GM18502 (cell line): ENCODE measurements around the gene EDIL3.

Experiments
- ATAC-seq: cut with Tn5 transposase; IDR thresholded peaks from one replicate; pipeline ENCODE4 v1.9.1; 2021; ENCODE audit warnings: mild to moderate bottlenecking; ENCODE audit not compliant: unreplicated experiment, poor library complexity

The EDIL3 gene, protein sequence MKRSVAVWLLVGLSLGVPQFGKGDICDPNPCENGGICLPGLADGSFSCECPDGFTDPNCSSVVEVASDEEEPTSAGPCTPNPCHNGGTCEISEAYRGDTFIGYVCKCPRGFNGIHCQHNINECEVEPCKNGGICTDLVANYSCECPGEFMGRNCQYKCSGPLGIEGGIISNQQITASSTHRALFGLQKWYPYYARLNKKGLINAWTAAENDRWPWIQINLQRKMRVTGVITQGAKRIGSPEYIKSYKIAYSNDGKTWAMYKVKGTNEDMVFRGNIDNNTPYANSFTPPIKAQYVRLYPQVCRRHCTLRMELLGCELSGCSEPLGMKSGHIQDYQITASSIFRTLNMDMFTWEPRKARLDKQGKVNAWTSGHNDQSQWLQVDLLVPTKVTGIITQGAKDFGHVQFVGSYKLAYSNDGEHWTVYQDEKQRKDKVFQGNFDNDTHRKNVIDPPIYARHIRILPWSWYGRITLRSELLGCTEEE

GRCh38 chr5:84384604-84385575 lies at the start of gene EDIL3:
EDIL3 (minus strand) TSS chr5:84384880; CDS start chr5:84384374, 506 bp downstream.
- no peak for ATAC-seq

DNA sequence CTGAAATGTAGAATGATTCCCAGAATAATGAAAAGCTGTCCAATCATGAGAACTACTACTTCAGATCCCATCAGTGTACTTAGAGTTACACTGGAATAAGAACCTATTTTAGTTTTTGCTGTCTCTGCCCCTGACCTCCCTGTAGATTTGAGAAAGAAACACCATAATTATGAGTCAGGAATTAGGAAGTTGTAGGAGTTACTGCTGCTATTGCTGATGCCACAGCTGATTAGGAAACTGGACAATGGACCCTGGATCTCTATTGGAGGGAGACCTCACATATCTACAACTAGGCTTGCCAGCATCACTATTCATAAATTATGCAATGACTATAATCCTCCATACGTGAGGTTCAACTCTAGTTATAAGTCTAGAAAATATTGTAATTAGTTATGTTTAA lies 48.8 kb upstream of the EDIL3 start:
- ATAC-seq, result no peak

DNA sequence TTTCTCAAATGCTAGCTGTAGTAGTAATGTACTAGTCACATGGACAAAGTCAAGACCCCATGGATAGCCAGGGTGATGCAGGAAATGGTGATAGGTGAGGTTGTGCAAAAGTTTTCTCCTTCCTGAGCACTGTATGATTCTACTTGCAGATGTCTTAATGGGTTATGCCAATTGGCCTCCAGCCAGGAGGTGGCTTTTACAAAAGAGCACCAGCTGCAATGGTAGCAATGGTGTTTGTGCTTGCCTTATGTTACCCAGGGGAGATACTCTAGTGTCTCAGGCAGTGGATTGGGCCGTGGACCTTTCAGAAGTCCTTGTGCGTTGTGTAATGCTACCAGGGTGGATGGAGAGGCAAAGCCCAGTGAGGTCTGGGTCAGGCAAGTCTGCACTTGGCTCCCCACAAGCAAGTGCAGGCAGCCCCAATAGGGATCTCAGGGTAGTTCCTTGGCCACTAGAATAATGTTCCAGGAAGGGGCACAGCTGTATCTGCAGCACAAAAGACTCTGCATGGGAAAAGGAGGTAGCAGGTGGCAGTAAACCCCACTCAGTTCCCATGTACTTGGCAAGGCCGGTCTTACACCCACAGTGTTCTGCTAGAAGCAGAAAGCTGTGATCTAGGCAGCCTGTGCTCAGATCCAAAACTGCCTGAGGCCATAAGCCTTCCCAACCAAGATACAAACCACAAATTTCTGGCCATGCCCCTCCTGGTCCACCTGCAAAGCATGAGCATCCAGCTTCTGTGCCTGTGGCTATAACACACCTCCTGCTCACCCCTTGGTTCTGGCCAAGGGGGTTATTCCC lies 46.4 kb upstream of the EDIL3 start:
- ATAC-seq, result no peak

DNA sequence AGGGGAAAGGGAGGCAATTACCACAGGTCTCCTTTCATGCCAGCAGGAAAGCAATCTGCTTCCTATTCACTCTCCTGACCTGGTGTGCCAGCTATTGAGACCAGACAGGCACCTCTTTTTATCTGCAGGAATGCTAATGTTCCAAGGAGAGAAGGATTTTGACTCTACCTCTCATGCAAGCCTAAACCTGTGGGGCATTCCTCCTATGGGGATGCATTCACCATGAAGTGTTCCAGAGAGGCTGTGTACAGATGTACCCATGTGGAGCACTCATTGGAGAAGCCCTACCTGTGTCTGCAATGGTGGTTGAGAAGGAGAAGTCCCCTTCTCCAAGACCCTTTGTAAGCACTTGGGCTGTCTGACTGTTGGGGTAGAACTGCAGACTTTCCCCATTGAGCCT lies 45.4 kb upstream of the EDIL3 start:
- ATAC-seq, result no peak

- no peak for ATAC-seq
These were observed 40.7 kb upstream of the EDIL3 start for GRCh38 chr5:84425365-84425881.

- no peak for ATAC-seq
These were observed 35.1 kb upstream of the EDIL3 start for GRCh38 chr5:84419742-84420141.

DNA sequence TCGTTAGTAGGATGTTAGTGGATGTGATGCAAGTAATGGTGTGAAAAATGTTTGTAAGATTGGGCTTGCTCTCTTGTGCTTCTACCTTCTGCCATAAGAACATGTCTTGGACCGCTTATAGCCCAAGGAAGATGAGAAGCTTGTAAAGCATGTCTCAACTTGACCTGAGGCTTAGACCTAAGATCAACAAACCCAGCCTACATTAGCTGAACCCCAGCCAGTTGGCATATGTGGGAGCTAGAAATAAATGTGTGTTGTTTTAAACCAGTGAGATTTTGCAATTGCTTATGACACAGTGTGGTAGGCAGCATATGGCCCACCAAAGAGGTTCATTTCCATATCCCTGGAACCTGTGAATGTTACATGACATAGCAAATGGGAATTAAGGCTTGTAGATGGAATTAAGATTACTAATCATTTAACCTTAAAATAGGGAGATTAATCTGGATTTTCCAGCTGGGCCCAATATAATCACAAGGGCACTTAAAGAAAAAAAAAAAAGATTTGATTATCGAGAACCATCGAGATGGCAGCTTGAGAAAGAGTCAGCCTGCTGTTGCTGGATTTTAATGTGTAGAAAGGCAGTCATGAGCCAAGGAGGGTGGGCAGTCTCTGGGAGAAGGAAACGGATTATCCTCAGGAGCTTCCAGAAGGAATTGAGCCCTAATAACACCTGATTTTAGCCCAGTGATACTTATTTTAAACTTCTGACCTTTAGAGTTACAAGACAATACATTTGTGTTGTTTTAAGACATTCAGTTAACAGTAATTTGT lies 27.3 kb upstream of the EDIL3 start:
- no peak for ATAC-seq

DNA sequence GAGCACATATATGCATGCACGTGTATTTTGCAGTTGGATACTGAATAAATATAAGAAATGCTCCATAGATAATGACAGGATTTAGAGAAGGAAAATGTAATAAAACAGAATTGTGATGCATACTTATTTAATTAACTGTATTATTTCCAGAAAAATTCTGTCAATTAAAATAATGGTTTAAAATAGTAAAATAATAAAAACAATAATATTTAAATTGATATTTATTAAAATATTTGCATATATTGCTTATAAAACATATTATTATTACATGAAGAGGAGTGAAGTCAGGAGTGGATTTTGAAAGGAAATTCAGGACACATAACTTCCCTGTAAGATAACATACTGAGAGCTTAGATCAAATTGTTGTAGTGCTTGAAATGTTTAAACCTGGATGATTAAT lies 21.4 kb upstream of the EDIL3 start:
- no peak for ATAC-seq

DNA sequence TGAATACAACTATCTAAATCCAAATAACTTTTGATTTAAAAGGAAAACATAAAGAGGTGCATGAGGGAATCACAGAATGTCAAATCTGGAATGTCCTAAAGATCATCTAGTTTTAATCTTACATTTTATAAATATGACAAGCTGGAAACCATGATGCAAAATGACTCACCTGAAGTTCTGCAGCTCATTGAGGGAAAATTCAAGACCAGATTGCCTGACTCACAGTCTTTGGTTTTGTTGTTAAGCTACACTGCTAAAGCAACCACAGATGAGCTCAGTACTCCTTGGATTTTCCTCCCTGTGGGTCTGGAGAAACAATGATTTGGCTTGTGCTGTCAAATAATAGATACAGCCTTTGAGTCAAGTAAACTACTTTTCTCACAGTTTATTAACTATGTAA lies 19.1 kb upstream of the EDIL3 start:
- no peak for ATAC-seq

DNA sequence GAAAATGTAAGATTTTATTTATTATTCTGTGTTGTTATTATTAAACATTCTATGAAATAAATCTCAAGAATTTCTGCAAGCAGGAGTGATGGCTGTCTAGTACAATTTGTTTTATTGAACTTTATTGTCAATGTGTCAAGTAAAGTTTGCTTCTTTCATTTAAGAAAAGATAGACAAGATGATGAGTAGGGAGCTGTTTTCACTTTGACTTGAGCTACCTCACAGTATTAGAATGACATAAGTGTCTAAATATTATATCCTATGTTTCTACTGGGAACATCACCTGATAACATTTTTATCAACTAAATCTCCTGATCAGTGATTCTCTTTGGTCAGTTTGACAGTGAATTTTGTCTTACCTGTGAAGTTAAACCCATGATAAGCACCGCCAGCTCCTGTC lies 12.7 kb upstream of the EDIL3 start:
- ATAC-seq, result no peak

GRCh38 chr5:84393969-84394368 lies 9.3 kb upstream of the EDIL3 start:
- ATAC-seq, result no peak

GRCh38 chr5:84392836-84393235 lies 8.2 kb upstream of the EDIL3 start:
- no peak for ATAC-seq

DNA sequence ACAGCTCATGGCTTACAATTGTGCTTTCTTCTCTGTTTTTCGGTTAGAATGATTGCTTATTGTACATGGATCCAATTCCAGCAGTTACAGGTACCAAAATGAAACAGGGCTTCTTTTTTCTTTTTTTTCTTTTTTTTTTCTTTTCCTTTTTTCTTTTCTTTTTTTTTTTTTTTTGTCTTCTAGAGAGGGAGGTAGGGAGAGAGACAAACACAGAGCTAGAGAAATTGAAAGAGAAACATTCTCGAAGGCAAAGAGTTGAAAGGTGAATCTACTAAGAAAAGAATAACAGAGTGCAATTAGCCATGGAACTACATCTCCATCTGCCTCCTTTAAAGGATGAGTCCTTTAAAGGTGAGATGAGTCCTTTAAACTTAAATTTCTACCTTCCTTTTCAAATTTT lies 1.0 kb upstream of the EDIL3 start:
- no peak for ATAC-seq

DNA sequence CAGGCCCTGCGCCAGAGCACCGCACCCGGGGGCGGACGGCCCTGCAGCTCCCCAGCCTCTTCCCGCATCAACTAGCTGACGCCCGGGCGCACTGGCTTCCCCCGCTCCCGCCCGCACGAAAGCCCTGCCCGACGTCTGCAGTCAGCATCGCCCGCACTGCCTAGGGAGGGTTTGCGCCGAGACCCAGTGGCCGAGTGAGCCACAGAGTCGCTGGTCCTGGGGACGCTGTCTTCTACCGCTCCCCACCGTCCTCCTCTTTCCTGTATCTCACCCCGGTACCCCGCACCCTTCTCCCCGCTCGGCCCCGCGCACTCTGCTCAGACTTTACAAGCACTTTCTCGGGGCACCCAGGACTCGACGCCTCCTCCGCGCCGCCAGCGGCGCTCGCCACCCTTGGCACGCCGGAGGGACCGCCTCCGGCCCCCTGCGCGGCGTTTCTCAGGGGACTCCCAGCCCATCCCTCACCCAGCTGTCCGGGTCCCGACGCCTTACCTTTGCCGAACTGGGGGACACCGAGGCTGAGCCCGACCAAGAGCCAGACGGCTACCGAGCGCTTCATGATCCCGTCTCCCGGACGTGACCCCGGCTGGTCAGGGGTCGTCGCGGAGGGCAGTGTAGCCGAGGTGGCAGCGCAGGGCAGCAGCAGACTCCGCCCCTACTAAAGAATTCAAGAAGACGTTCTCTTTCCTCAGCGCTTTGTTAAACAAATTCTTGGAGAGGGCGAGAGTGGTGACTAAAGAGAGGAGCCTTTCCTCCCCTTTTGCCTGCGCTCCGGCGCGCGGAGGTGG lies 670 bp downstream of the EDIL3 start:
- no peak for ATAC-seq

- no peak for ATAC-seq
These were observed 1.3 kb downstream of the EDIL3 start for GRCh38 chr5:84383296-84383815.

DNA sequence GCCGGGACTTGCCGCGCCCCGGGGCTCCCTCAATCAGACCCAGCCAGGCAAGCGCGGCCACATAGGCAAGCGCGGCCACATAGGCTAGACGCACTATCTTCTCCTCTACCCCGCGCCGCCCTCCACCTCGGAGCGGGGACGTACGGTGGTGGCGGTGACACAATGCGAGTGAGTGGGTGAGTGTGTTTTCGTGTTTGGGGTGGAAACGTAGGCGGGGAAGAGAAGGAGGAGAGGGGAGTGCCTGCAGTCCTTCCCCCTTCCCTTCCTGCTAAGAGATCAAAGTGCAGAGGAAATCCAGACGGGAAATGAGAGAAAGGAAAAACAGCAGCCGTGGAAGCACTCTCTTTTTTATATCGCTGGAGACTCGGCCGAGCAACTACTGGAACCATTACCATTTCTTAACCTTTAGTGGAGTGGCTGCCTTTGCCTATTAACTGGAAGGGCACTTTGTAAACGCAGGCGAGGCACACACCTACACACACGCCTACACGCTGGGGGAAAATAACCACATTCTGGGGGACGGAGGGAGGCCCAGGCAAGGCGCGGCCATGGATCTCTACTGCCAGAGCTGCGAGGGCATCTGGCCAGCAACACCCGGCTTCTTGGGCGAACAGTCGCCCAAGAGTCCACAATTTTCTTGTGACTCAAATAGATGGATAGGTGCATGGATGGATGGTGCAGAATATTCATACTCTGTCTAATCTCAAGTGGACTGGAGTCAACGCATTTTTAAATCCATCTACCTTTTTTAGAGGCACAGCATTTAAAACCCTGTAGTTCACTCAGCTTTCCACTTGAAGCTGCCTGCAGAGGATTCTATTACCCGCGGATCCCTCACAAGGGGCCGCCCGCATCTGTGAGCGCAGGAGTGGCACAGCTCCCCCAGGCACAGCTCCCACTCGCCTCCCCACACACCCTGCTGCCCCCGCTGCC lies 2.1 kb downstream of the EDIL3 start:
- ATAC-seq, result no peak
